Activated naive CD4-positive, alpha-beta T cell treated with anti-CD3 and anti-CD28 coated beads, Interleukin-2, amount 10 ng/mL, durations not matched to agents 7 days and 5 days (primary cell): Measurements from ENCODE around the gene ELMO1.
A peak's percentile ranks its signal among the peaks of the same experiment; 100 is the strongest.

ENCODE experiments used
- CTCF ChIA-PET: fragments of 350-600 bp; sonication (Branson Sonifier 250); formaldehyde crosslinking; loops from one replicate; lab custom pipeline; 2021; ENCODE audit warnings: antibody characterized with exemption; lab: Charles Lee
- DNase-seq: peaks from one replicate; pipeline ENCODE4 v3.0.0-alpha.2; 2020
- H3K27ac Mint-ChIP-seq: one replicate; pipeline ENCODE4 v1.8.0; 2021; ENCODE audit warnings: mild to moderate bottlenecking, moderate library complexity, mixed read lengths
- H3K27me3 Mint-ChIP-seq: one replicate; pipeline ENCODE4 v1.8.0; 2021; ENCODE audit warnings: mild to moderate bottlenecking, mixed read lengths
- H3K36me3 Mint-ChIP-seq: one replicate; pipeline ENCODE4 v1.8.0; 2021; ENCODE audit warnings: mixed read lengths
- H3K4me1 Mint-ChIP-seq: one replicate; pipeline ENCODE4 v1.8.0; 2021; ENCODE audit warnings: mixed read lengths
- H3K4me3 Mint-ChIP-seq: one replicate; pipeline ENCODE4 v1.8.0; 2021; ENCODE audit warnings: mild to moderate bottlenecking, moderate library complexity, mixed read lengths
- H3K9me3 Mint-ChIP-seq: one replicate; pipeline ENCODE4 v1.8.0; 2021; ENCODE audit warnings: mixed read lengths

The ELMO1 gene

GRCh38 chr7:37372750-37373149, 75.9 kb downstream of the ELMO1 start:
- no peaks in the 10 kb centered on the region for H3K27me3 Mint-ChIP-seq
- peaks cover 11% of the 10 kb centered on the region for H3K4me1 Mint-ChIP-seq
- no peak overlapping the region for H3K4me3 Mint-ChIP-seq
- peaks cover 19% of the 10 kb centered on the region for H3K9me3 Mint-ChIP-seq
- H3K36me3 Mint-ChIP-seq, result peaks cover 30% of the 10 kb centered on the region
- DNase-seq, result no peak
- CTCF ChIA-PET, result no interaction called here
- no peak overlapping the region for H3K27ac Mint-ChIP-seq

DNA sequence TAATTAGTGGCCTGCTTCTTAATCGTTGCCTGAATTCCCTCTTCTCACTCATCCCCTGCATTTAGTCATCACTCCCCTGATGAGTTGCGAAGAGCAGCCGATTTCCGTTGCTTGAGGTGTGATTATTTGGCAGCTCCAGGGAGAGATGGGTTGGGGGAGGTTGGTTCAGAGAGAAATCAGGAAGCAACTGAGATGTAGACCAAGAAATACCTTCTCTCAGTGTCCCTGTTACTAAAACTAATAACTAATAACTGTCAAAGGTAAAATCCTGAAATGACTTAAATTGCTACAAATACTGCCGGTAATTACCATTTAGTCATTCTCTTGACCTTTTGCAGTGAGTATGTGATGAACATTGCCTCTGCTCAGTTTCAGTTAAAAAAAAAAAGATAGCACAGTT, 76.9 kb downstream of the ELMO1 start:
- CTCF ChIA-PET, result no interaction called here
- no peak for DNase-seq
- Mint-ChIP-seq H3K4me1 (peaks cover 12% of the 10 kb centered on the region), H3K9me3 (peaks cover 12% of the 10 kb centered on the region), H3K36me3 (peaks cover 31% of the 10 kb centered on the region), H3K27ac (no peak overlapping the region), H3K27me3 (no peaks in the 10 kb centered on the region), H3K4me3 (no peak overlapping the region)

- Mint-ChIP-seq H3K27me3 (no peaks in the 10 kb centered on the region), H3K4me1 (peaks cover 30% of the 10 kb centered on the region), H3K4me3 (no peak overlapping the region), H3K36me3 (peaks cover 22% of the 10 kb centered on the region), H3K27ac (no peak overlapping the region), H3K9me3 (no peaks in the 10 kb centered on the region)
- CTCF ChIA-PET, result no interaction called here
- no peak for DNase-seq
Measured at GRCh38 chr7:37369906-37370305, 78.8 kb downstream of the ELMO1 start.

GRCh38 chr7:37368540-37368939, 80.1 kb downstream of the ELMO1 start:
- DNase-seq, result no peak
- Mint-ChIP-seq H3K9me3 (peaks cover under 1% of the 10 kb centered on the region), H3K27ac (no peak overlapping the region), H3K4me1 (peaks cover 42% of the 10 kb centered on the region), H3K4me3 (no peak overlapping the region), H3K36me3 (peaks cover 29% of the 10 kb centered on the region), H3K27me3 (no peaks in the 10 kb centered on the region)
- CTCF ChIA-PET, result interaction anchor here (1.2 kb wide), 1 partner anchor 9 kb away, joined by 4 read pairs; no protein-coding TSS in a partner anchor

DNA sequence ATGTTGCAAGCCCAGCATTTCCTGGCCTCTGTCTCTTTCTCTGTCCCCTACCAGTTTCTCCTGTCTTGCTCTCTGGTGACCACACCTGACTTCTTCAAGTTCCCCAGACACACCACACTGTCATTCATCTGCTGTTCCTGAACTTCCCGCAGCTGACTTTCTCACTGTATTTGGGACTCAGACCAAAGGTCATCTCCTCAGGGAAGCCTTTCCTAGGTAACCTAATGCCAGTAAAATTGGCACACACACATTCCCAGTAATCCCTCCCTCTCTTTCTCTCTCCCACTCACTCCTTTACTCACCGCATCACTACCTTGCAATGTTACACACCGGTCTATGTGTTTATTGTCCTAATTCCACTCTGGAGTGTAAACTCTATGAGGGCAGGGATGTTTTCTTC, 81.7 kb downstream of the ELMO1 start:
- Mint-ChIP-seq H3K27ac (no peak overlapping the region), H3K27me3 (no peaks in the 10 kb centered on the region), H3K9me3 (peaks cover 3% of the 10 kb centered on the region), H3K4me1 (peaks cover 57% of the 10 kb centered on the region), H3K4me3 (no peak overlapping the region), H3K36me3 (peaks cover 29% of the 10 kb centered on the region)
- DNase-seq, result no peak
- CTCF ChIA-PET, result no interaction called here

- Mint-ChIP-seq H3K27ac (peak overlapping the region; percentile 31), H3K27me3 (no peaks in the 10 kb centered on the region), H3K9me3 (peaks cover 3% of the 10 kb centered on the region), H3K4me1 (peaks cover 59% of the 10 kb centered on the region), H3K4me3 (no peak overlapping the region), H3K36me3 (peaks cover 29% of the 10 kb centered on the region)
- CTCF ChIA-PET, result no interaction called here
- DNase-seq, result no peak
Measured at GRCh38 chr7:37366445-37366844, 82.2 kb downstream of the ELMO1 start.

DNA sequence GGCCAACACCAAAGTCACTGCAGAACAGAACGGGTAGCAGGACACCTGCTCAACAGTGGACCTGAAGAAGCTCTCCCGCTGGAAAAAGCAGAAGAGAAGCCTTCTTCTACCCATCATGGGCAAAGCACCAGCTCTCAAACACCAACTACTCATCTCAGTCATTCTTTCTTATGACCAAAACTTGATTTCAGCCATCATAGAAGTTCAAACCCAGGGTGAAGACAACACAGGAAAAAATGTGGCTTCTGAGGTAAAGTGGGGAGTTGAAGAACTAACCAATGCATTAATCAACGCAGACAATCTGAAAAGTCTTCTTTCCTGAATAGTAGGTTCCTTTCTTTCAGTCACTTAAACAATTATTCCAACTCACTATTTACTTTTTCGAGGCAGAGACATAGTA, 83.3 kb downstream of the ELMO1 start:
- Mint-ChIP-seq H3K4me1 (peaks cover 64% of the 10 kb centered on the region), H3K36me3 (peaks cover 27% of the 10 kb centered on the region), H3K4me3 (no peak overlapping the region), H3K27me3 (no peaks in the 10 kb centered on the region), H3K27ac (peak overlapping the region; percentile 43), H3K9me3 (peaks cover 3% of the 10 kb centered on the region)
- CTCF ChIA-PET, result interaction anchor here (1.1 kb wide), 1 partner anchor 15 kb away, joined by 3 read pairs; no protein-coding TSS in a partner anchor
- no peak for DNase-seq

DNA sequence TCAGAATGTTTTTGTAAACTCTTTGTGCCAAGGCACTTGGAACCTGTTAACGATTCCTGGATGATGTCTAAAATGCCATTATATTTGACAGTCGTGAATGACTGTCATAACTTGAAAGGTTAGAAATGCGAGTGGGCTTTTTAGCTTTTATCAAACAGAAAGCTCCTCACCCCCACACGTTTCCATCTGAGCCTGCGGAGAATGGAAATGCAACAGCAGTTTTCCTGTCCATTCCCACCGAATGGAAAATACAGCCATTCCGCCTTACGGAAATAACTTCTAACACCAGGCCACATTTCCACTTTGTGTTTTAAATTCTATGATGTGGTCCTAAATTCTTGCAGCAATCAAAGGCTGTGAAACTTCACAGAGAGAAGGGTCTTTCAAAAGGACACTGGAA, 83.8 kb downstream of the ELMO1 start:
- CTCF ChIA-PET, result interaction anchor here (1.1 kb wide), 1 partner anchor 14 kb away, joined by 3 read pairs; no protein-coding TSS in a partner anchor
- Mint-ChIP-seq H3K9me3 (peaks cover 3% of the 10 kb centered on the region), H3K4me3 (no peak overlapping the region), H3K27me3 (no peaks in the 10 kb centered on the region), H3K27ac (peak overlapping the region; percentile 43), H3K4me1 (peaks cover 66% of the 10 kb centered on the region), H3K36me3 (peaks cover 29% of the 10 kb centered on the region)
- no peak for DNase-seq

- Mint-ChIP-seq H3K27ac (peak overlapping the region; percentile 94), H3K27me3 (no peaks in the 10 kb centered on the region), H3K4me1 (peaks cover 71% of the 10 kb centered on the region), H3K9me3 (peaks cover 3% of the 10 kb centered on the region), H3K36me3 (peaks cover 29% of the 10 kb centered on the region), H3K4me3 (peak overlapping the region; percentile 35)
- CTCF ChIA-PET, result interaction anchor here (0.7 to 1.4 kb wide), 3 partner anchors 9 to 82 kb away, joined by 3 to 7 read pairs (median 3); no protein-coding TSS in a partner anchor
- no peak for DNase-seq
Measured at GRCh38 chr7:37363536-37364491, 84.8 kb downstream of the ELMO1 start.

GRCh38 chr7:37362802-37363201, 85.9 kb downstream of the ELMO1 start:
- CTCF ChIA-PET, result interaction anchor here (0.7 to 1.4 kb wide), 5 partner anchors 8 to 87 kb away, joined by 3 to 7 read pairs (median 3); no protein-coding TSS in a partner anchor
- DNase-seq, result no peak
- H3K27me3 Mint-ChIP-seq, result no peaks in the 10 kb centered on the region
- peak overlapping the region; percentile 94 for H3K27ac Mint-ChIP-seq
- H3K36me3 Mint-ChIP-seq, result peaks cover 31% of the 10 kb centered on the region
- H3K4me1 Mint-ChIP-seq, result peaks cover 78% of the 10 kb centered on the region
- peaks cover 3% of the 10 kb centered on the region for H3K9me3 Mint-ChIP-seq
- peak overlapping the region; percentile 35 for H3K4me3 Mint-ChIP-seq

DNA sequence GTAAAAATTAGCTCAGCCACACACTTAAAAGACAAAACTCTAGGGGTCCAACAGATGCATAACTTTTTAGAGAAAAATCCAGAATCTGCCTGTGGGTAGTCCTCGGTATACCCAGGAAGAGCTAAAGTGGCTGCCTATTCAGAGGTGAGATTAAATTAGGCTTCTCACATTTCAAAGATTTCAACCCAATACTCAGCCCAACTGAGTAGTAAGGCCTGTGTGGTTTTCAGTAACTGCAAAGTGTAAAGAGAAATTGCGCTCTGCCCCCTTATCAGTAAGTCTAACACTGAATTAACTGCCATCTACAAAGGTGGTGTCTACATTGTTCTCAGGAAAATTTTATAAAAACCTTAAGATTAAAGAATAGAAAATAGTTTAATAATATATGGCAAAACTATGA, 88.2 kb downstream of the ELMO1 start:
- Mint-ChIP-seq H3K9me3 (peaks cover 3% of the 10 kb centered on the region), H3K4me1 (peaks cover 80% of the 10 kb centered on the region), H3K4me3 (peak overlapping the region; percentile 37), H3K36me3 (peaks cover 21% of the 10 kb centered on the region), H3K27ac (no peak overlapping the region), H3K27me3 (no peaks in the 10 kb centered on the region)
- no peak for DNase-seq
- CTCF ChIA-PET, result interaction anchor here (1.1 kb wide), 1 partner anchor 8 kb away, joined by 4 read pairs; no protein-coding TSS in a partner anchor

GRCh38 chr7:37359662-37360444, 88.8 kb downstream of the ELMO1 start:
- no peaks in the 10 kb centered on the region for H3K27me3 Mint-ChIP-seq
- H3K4me1 Mint-ChIP-seq, result peaks cover 80% of the 10 kb centered on the region
- peak overlapping the region; percentile 45 for H3K27ac Mint-ChIP-seq
- peaks cover 21% of the 10 kb centered on the region for H3K36me3 Mint-ChIP-seq
- peak overlapping the region; percentile 37 for H3K4me3 Mint-ChIP-seq
- no peak for DNase-seq
- CTCF ChIA-PET, result interaction anchor here (0.7 to 1.1 kb wide), 3 partner anchors 9 to 89 kb away, joined by 3 to 4 read pairs (median 3); partner anchors contain the start of gene ELMO1
- H3K9me3 Mint-ChIP-seq, result peaks cover 3% of the 10 kb centered on the region

DNA sequence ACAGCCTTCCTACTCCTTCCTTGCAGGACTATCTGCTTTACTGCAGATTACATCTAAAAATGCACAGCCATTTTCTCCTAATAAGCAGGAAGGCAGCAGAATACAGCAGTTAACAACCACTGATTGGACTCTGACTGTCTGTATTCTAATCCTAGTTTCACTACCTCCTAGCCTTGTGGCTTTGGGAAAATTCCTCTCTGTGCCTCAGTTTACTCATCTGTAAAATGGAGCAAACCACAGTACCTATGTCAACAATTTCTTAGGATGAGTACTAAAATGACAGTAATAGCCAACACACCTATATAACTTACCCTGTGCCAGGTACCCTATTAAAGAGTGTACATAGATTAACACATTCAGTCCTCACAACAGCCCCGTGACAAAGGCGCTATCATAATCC, 89.5 kb downstream of the ELMO1 start:
- Mint-ChIP-seq H3K36me3 (peaks cover 23% of the 10 kb centered on the region), H3K4me1 (peaks cover 80% of the 10 kb centered on the region), H3K27me3 (no peaks in the 10 kb centered on the region), H3K9me3 (peaks cover 3% of the 10 kb centered on the region), H3K4me3 (no peak overlapping the region), H3K27ac (no peak overlapping the region)
- CTCF ChIA-PET, result interaction anchor here (0.7 to 1.1 kb wide), 2 partner anchors 10 to 90 kb away, joined by 3 to 4 read pairs; partner anchors contain the start of gene ELMO1
- DNase-seq, result no peak

DNA sequence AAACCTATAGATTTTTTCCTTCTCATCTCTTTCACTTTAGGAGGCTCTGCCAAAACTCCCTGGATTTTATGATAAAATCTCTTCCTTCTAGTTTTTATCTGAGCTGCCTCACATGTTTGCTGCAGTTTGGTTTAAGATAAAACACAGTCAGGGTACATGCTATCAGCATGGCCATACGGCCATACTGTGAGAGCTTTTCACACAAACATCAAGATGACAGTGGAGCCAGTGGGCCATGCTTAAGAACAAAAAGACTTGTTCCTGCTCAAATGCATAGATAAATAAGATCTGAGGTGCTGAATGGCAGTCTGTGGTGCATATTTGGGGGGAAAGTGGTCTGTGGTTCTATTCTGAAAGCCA, 91.0 kb downstream of the ELMO1 start:
- Mint-ChIP-seq H3K4me1 (peaks cover 80% of the 10 kb centered on the region), H3K27ac (no peak overlapping the region), H3K4me3 (no peak overlapping the region), H3K27me3 (no peaks in the 10 kb centered on the region), H3K36me3 (peaks cover 19% of the 10 kb centered on the region), H3K9me3 (no peaks in the 10 kb centered on the region)
- CTCF ChIA-PET, result interaction anchor here (0.8 to 1.2 kb wide), 3 partner anchors 84 to 138 kb away, joined by 3 to 6 read pairs (median 3); no protein-coding TSS in a partner anchor
- no peak for DNase-seq
